ENCODE results near the gene ERFL.
"Not testable (repeated sequence)": the region's sequence is repeated elsewhere in the genome, so short reads cannot be mapped to it uniquely, and the experiment has no call there.

Gene ERFL

DNA sequence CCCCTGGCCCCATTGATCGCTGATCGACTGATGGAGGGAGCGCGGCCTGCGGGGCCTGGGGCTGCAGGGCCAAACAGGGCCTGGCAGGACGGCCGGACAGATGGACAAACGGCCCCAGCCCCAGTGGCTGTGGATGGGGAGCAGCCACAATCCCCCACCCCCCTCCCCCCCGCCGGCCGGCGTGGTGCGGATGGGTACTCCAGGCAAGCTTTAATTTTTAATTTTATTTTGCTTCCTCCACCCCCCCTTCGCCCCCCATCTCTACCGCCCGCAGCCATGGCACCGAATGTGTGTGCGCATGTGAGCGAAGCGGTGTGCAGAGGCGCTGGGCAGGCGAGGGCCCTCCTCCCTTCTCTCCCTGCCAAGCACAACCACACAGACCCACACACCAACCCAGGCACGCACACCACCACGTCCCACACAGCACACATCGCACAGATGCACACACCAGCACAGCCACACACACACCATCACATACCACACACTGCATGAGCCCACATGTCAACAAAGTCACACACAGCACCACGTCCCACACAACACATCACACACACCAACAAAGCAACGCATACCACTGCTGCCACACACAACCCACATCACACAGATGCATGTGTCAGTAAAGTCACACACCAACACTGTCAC is 12.4 kb downstream of the ERFL start:
- Histone ChIP-seq H3K4me1 (ENCODE audit: low read depth, poor library complexity, severe bottlenecking) (no peaks in the 10 kb centered on the region), H3K27ac (no peak overlapping the region), H3K27me3 (ENCODE audit: insufficient read depth, low read depth) (peaks cover 58% of the 10 kb centered on the region), H2AFZ (ENCODE audit: low read depth) (no peak overlapping the region), H3K36me3 (ENCODE audit: insufficient read depth) (no peaks in the 10 kb centered on the region), H3K79me2 (ENCODE audit: insufficient read depth, low read depth) (no peaks in the 10 kb centered on the region), H4K20me1 (ENCODE audit: insufficient read depth) (no peaks in the 10 kb centered on the region), H3K9ac (no peak overlapping the region), H3K4me3 (IDR thresholded peaks at IDR 0.05; ENCODE audit: insufficient read depth, low read depth, low read length) (no peak overlapping the region), H3K4me2 (no peak overlapping the region)
- TF ChIP-seq, protein P1, sequence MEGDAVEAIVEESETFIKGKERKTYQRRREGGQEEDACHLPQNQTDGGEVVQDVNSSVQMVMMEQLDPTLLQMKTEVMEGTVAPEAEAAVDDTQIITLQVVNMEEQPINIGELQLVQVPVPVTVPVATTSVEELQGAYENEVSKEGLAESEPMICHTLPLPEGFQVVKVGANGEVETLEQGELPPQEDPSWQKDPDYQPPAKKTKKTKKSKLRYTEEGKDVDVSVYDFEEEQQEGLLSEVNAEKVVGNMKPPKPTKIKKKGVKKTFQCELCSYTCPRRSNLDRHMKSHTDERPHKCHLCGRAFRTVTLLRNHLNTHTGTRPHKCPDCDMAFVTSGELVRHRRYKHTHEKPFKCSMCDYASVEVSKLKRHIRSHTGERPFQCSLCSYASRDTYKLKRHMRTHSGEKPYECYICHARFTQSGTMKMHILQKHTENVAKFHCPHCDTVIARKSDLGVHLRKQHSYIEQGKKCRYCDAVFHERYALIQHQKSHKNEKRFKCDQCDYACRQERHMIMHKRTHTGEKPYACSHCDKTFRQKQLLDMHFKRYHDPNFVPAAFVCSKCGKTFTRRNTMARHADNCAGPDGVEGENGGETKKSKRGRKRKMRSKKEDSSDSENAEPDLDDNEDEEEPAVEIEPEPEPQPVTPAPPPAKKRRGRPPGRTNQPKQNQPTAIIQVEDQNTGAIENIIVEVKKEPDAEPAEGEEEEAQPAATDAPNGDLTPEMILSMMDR (conservative IDR thresholded peaks at IDR 0.05; ENCODE audit: low read depth, low read length): no peak

DNA sequence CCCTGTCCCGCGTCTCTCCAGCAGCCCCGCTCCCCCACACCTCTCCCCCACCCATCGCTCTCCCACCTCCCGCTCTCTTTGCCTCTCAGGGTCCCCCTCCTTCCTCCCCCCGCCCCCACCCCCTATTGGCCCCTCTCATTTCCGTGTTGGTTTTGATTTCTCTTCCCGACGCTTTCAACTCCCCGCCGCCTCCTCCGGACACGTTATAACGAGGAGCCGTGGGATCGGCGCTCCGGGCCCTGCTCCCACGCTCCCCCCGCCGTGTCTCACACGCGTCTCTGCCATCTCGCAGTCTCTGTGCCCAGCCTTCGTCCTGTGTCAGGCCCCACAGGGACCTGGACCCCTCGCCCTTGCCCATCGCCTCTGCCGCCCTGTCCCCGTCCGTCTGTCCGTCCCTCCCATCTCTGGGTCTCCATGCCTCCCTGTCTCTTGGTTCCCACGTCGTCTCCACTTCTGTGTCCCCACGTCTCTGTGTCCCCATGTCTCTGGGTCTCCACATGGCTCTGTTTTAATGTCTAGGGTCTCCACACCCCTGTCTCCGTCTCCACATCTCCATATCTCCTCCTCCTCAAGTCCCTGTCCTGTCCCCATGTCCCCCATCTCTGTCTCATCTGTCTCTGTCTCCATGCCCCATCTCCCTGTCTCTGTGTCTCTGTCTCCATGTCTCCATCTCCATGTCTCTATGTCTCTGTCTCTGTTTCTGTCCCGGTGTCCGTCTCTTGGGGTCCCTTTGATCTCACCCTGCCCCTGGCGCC is 13.1 kb downstream of the ERFL start:
- Histone ChIP-seq H3K36me3 (ENCODE audit: insufficient read depth) (no peaks in the 10 kb centered on the region), H3K27me3 (ENCODE audit: insufficient read depth, low read depth) (peaks cover 53% of the 10 kb centered on the region), H3K27ac (no peak overlapping the region), H3K4me2 (no peak overlapping the region), H3K4me3 (IDR thresholded peaks at IDR 0.05; ENCODE audit: insufficient read depth, low read depth, low read length) (no peak overlapping the region), H3K4me1 (ENCODE audit: low read depth, poor library complexity, severe bottlenecking) (no peaks in the 10 kb centered on the region), H3K9ac (no peak overlapping the region), H4K20me1 (ENCODE audit: insufficient read depth) (no peaks in the 10 kb centered on the region), H3K79me2 (ENCODE audit: insufficient read depth, low read depth) (no peaks in the 10 kb centered on the region), H2AFZ (ENCODE audit: low read depth) (no peak overlapping the region)
- TF ChIP-seq, protein P1 (conservative IDR thresholded peaks at IDR 0.05; ENCODE audit: low read depth, low read length): no peak

GRCh38 chr19:41914424-41914834 is 13.8 kb downstream of the ERFL start:
- not testable (repeated sequence) for H3K9ac ChIP-seq; H4K20me1 ChIP-seq (ENCODE audit: insufficient read depth); H3K36me3 ChIP-seq (ENCODE audit: insufficient read depth); H3K4me2 ChIP-seq; H3K4me3 ChIP-seq (IDR thresholded peaks at IDR 0.05; ENCODE audit: insufficient read depth, low read depth, low read length); H3K79me2 ChIP-seq (ENCODE audit: insufficient read depth, low read depth); H2AFZ ChIP-seq (ENCODE audit: low read depth); H3K27ac ChIP-seq; H3K4me1 ChIP-seq (ENCODE audit: low read depth, poor library complexity, severe bottlenecking)
- H3K27me3 ChIP-seq (ENCODE audit: insufficient read depth, low read depth): peaks cover 50% of the 10 kb centered on the region

- no peaks in the 10 kb centered on the region for H3K36me3 ChIP-seq (ENCODE audit: insufficient read depth)
Measured at GRCh38 chr19:41913538-41914423, 14.5 kb downstream of the ERFL start.

More at GRCh38 chr19:41913538-41914423, 14.5 kb downstream of the ERFL start:
- H3K27me3 ChIP-seq (ENCODE audit: insufficient read depth, low read depth): peaks cover 50% of the 10 kb centered on the region
- no peaks in the 10 kb centered on the region for H4K20me1 ChIP-seq (ENCODE audit: insufficient read depth)
- no peaks in the 10 kb centered on the region for H3K4me1 ChIP-seq (ENCODE audit: low read depth, poor library complexity, severe bottlenecking)
- H3K9ac ChIP-seq: no peak overlapping the region
- H3K27ac ChIP-seq: no peak overlapping the region
- no peaks in the 10 kb centered on the region for H3K79me2 ChIP-seq (ENCODE audit: insufficient read depth, low read depth)
- no peak overlapping the region for H3K4me3 ChIP-seq (IDR thresholded peaks at IDR 0.05; ENCODE audit: insufficient read depth, low read depth, low read length)
- no peak overlapping the region for H2AFZ ChIP-seq (ENCODE audit: low read depth)
- TF ChIP-seq, protein P1 (conservative IDR thresholded peaks at IDR 0.05; ENCODE audit: low read depth, low read length): no peak
- no peak overlapping the region for H3K4me2 ChIP-seq

Data from KMS-11 (cell line).